Gastrocnemius medialis (tissue), 4 donors: ENCODE results near the gene PNMA8B.

Experiments
- CTCF ChIP-seq, 5 experiments: fragments of 450-650 bp in 3 of 5; fragments of 200-600 bp in 2 of 5; sonication (generic) in 2 of 5; IDR thresholded peaks in 4 of 5; conservative IDR thresholded peaks in 1 of 5; 1 replicate in 4 of 5; 2 replicates in 1 of 5; pipeline ENCODE4 v1.5.1; 2016 to 2019; ENCODE audit warnings: antibody characterized with exemption in 5 of 5, mild to moderate bottlenecking in 3 of 5, moderate library complexity in 3 of 5
- POLR2A ChIP-seq, 2 donors: fragments of 450-650 bp; IDR thresholded peaks; one replicate each; pipeline ENCODE4 v1.6.1; 2017; ENCODE audit warnings: antibody characterized with exemption in 2 of 2, mild to moderate bottlenecking in 2 of 2, moderate library complexity in 2 of 2

GRCh38 chr19:46453661-46454060 is 42.0 kb downstream of the PNMA8B start:
- TF ChIP-seq CTCF (IDR thresholded peaks at IDR 0.05 in 4 of 5, conservative IDR thresholded peaks at IDR 0.05 in 1 of 5) (no peak), POLR2A (IDR thresholded peaks at IDR 0.05) (no peak)
